ENCODE measurements around the gene MOSPD3. TPM values are rescaled to one million over a fixed set of nuclear protein-coding genes. Genes with fewer than 3 reads are reported as not detected.

Gene MOSPD3
- total RNA-seq, 1 experiment from 2014 or later, result 16.7 TPM

DNA sequence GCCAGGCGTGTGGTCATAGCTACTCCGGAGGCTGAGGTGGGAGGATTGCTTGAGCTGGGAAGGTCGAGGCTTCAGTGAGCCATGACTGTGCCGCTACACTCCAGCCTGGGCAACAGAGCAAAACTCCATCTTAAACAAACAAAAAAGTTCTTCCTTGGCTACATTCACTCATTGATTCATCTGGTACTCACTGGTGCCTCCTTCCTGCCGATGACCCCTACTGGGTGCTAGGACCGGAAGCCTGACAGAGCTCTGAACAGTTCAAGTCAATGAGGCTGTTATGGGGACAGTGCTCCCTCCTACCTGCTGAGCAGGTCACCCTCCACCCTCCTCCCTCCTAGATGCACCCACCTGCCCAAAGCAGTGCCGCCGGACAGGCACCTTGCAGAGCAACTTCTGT, 5.2 kb upstream of the MOSPD3 start:
- H3K4me3 Mint-ChIP-seq, result peak overlapping the region in 1 of 2 experiments; percentile 39; a peak in 1 of 5 replicates
- no CpG with 5 or more reads among the region's 8 CpGs for WGBS (ENCODE audit: extremely low coverage, insufficient read length, low lambda C conversion rate)
- no peak overlapping the region for H3K56ac ChIP-seq (ENCODE audit: insufficient read length, low read depth, low read length)

More for the DNA sequence above, 5.2 kb upstream of the MOSPD3 start:
- H2AK5ac ChIP-seq (ENCODE audit: insufficient read length, low read length), result no peak overlapping the region
- DNase-seq, result no peak
- H3K4me2 ChIP-seq (ENCODE audit: insufficient read depth, insufficient read length, low read length), result no peak overlapping the region
- H2BK20ac ChIP-seq (ENCODE audit: low read depth, low read length, poor library complexity, severe bottlenecking), result no peak overlapping the region
- no peaks in the 10 kb centered on the region for H4K20me1 ChIP-seq (ENCODE audit: control insufficient read depth, insufficient read depth, insufficient read length)
- no peak overlapping the region for H2BK5ac ChIP-seq (ENCODE audit: insufficient read length, low read length)
- peaks cover 23 to 38% of the 10 kb centered on the region in 2 experiments for H3K4me1 Mint-ChIP-seq
- H2BK12ac ChIP-seq (ENCODE audit: insufficient read length, low read depth, low read length), result no peak overlapping the region
- H3K4ac ChIP-seq (ENCODE audit: low read depth, low read length), result no peak overlapping the region
- no peak overlapping the region for H2AFZ ChIP-seq (ENCODE audit: low read length)
- H3K14ac ChIP-seq (ENCODE audit: insufficient read depth, low read length), result no peak overlapping the region
- no peaks in the 10 kb centered on the region for H3K27me3 ChIP-seq (ENCODE audit: insufficient read depth, low read length)
- H4K91ac ChIP-seq (ENCODE audit: insufficient read length, low read depth, low read length), result no peak overlapping the region
- no peak overlapping the region for H3T11ph ChIP-seq (ENCODE audit: low read length)
- no peak overlapping the region for H2BK120ac ChIP-seq (ENCODE audit: low read depth, low read length, poor library complexity, severe bottlenecking)
- H3K36me3 Mint-ChIP-seq (ENCODE audit: insufficient read depth in 1 of 3, low read depth in 3 of 3), result peaks cover 0 to 16% (median 13%) of the 10 kb centered on the region in 3 experiments; a peak in 6 of 7 replicates
- H3K9ac ChIP-seq (ENCODE audit: extremely low read depth, insufficient read length, low read length), result no peak overlapping the region
- H4K8ac ChIP-seq (replicated peaks; ENCODE audit: insufficient read length, low read depth, low read length), result no peak overlapping the region
- no peak overlapping the region for H3K18ac ChIP-seq (ENCODE audit: insufficient read length, low read depth, low read length)
- H3K27ac Mint-ChIP-seq, result no peak overlapping the region
- no peak overlapping the region for H2BK15ac ChIP-seq (ENCODE audit: low read depth, low read length)
- no peaks in the 10 kb centered on the region for H3K9me3 Mint-ChIP-seq
- peaks cover 25% of the 10 kb centered on the region for H3K27me3 Mint-ChIP-seq (ENCODE audit: low read depth)
- TF ChIP-seq CTCF (conservative IDR thresholded peaks at IDR 0.05), result no peak
- no peaks in the 10 kb centered on the region for H3K79me2 ChIP-seq (ENCODE audit: insufficient read depth, low read length)
- H4K5ac ChIP-seq (ENCODE audit: insufficient read length, low read depth, low read length), result no peak overlapping the region
- H3K79me1 ChIP-seq (ENCODE audit: insufficient read depth, low read depth, low read length, poor library complexity, severe bottlenecking), result no peaks in the 10 kb centered on the region
- no peak overlapping the region for H3K23ac ChIP-seq (ENCODE audit: insufficient read length, low read depth, low read length)
- H3K27ac ChIP-seq (ENCODE audit: insufficient read length, low read depth, low read length), result no peak overlapping the region
- peaks cover 32% of the 10 kb centered on the region for H3K23me2 ChIP-seq (ENCODE audit: insufficient read length, low read depth, low read length, poor library complexity, severe bottlenecking)
- no peaks in the 10 kb centered on the region for H3K9me3 ChIP-seq (ENCODE audit: control insufficient read depth, low read depth, low read length)
- no peaks in the 10 kb centered on the region for H3K4me1 ChIP-seq (ENCODE audit: insufficient read depth, low read length)
